HL-60/S4 treated with retinoic acid at 250 ng/mL for 4 days and 3 days (cell line): ENCODE results near the gene ABLIM1.

Experiments
- in situ Hi-C: fragments of 300-500 bp; cut with MboI; formaldehyde crosslinking; loops from 2 replicates; pipeline ENCODE4 v1.7.0; 2022; ENCODE audit warnings: low sequenced_read_pairs

ABLIM1 gene

DNA sequence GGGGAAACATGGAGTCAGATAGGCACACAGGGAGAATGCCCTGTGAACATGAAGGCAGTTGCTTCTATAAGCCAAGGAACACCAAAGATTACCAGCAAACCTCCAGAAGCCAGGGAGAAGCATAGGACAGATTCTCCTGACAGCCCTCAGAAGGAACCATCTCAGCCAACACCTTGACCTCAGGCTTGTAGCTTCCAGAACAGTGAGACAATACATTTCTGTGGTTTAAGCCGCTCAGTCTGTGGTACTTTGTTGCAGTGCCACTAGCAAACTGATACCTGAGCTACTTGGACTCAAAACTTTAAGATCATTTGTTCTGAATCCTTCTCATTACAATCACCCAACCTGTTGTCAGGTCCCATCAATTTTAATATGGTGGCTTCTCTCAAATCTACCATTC lies 31.2 kb downstream of the ABLIM1 start:
- in situ Hi-C loops, result no loop called here

DNA sequence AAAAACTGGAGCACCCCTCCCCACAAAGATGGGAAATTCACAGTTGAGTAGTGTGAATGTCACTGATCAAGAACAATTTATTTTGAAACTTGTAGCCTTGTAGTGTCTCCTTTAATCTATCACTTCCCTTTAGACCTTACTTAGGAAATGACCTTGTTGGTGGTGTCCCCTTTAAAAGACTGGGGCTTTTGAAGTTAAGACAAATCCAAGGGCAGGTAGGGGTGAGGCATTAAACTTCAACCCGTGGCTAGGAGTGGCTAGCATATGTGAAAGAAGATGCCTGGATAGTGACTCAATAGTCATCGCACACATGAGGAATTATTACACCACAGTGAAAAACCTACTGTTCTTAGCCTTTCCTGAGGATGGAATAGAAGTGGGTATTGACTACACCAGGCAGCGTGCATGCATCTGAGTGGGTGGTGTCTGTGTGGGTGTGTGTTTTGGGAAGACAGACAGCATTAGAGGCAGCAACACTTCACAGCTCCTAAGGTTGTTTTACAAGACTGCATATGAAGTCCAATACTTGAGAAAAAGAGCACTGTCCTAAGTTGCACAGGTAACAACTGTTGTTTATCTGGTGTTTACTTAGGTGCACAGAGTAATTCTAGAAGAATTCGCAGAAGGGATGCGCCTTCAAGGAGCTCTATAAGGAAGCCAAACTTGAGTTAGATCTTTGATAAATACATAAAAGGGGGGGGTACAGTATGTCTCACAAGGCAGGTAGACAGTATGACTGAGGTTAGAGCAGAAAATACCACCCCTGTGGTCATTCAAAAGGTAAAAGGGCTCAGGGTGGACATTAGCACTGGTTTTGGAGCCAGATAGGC lies 32.9 kb downstream of the ABLIM1 start:
- in situ Hi-C loops, result no loop called here

DNA sequence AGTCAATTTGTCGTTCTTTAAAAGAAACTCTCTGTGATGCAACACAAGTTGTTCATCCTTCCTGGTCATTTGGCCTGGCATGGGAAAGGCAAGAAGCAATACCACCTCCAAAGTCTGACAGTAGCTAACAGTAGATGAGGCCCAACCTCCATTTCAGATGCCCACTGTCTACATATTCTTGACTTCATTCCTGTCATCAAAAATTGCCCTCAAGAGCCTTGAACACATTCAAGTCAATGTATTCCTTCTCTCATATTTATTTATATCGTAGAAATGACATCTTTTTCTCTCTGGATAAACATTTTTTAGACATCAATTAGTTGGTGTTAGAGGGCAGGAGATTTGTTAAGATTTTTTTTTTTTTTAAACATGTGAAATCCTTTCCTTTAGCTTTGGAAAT lies 33.7 kb downstream of the ABLIM1 start:
- in situ Hi-C loops, result no loop called here

DNA sequence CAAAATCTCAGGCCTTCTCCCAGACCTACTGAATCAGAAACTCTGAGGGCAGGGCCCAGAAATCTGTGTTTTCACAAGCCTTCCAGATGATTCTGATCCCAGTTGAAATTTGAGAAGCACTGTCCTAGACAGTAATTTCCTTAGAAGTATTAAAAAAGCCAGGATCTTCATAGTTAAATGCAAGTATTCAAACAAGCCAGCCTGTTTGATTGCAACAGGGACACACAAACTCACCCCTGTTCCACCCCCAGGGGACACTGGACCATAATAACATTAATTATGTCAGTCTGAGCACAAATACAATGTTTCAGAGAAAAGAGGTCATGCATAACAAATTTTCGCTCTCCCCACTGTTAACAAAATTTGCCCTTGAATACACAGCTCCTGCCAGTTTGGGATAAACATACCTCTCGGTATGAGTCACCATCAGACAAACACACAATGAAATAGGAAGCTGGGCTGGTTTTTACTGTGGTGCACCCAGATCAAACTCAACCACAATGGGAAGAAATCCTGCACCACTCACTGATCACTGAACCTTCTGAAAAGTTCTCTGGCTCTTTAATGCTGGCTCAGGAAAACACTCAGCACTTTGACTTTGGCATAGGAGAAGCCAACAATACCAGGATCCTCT lies 34.3 kb downstream of the ABLIM1 start:
- in situ Hi-C loops, result no loop called here

DNA sequence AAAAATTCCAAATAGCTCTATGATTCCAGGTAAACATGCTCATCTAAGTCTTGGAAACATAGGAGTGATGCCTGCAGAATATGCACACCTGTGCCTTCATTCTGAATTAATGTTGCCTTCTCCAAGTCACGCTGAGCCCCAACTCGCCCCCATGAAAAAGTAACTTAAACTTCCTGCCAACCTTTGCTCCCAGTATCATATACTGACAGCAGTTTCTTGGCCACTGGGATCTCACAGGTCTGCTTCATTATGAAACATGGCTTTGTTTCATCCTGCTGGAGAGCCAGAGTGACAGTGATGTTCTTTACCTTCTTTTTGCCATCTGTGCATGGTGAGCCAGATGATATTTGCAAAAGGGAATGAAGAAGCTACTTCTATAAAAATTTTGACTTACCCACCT lies 34.9 kb downstream of the ABLIM1 start:
- in situ Hi-C loops, result no loop called here

DNA sequence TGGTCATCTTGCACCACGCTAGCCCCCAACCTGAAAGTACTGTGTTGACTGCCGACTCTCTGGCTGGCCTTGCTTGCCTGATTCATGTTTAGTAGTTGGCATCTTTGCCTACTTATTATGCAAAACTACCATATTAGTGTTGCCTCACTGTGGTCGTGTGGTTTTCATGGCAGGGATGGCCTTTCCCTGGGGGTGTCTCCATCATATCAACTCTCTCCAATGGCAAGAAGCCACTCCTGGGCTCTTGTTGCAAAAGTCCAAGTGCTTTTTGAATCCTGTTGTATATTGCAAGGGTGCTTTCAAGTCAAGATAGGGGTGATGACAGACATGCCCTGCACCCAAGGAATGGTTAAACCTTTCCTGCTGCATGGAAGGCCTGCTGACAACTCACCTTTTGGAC lies 39.4 kb downstream of the ABLIM1 start:
- in situ Hi-C loops, result no loop called here

DNA sequence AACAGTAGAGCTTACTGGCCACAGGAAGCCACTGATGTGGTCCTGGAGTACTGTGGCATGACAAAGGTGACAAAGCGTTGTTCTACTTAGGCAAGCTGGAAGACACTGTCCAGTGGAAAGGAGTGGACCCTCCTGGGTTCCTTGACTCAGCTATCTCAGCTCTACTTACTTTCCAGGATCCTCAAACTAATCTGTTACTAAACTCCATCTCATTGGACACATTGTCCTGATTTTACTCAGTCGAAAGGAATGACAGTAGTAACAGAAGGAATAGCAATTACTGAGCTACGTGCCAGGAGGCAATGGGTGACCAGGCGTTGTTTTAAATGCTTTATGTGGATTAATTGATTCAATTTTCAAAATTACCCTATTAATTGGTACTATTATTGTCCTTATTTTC lies 41.6 kb downstream of the ABLIM1 start:
- in situ Hi-C loops, result no loop called here

DNA sequence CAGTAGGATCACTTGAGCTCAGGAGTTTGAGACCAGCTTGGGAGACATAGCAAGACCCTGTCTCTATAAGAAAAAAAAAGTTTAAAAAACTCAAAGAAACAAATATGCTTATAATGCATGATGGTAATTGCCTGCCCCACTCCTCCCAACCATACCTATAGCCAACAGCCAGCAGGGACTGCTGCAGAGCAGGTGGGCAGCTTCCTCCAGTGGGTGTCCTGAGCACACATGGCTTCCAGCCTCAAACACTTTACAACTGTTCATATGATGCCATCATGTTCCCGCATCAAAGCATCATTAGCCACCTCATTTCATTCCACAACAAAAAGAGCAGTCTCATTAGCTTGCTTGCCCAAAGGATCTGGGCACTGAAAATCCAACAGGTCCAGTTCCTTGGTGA lies 42.0 kb downstream of the ABLIM1 start:
- in situ Hi-C loops, result no loop called here

DNA sequence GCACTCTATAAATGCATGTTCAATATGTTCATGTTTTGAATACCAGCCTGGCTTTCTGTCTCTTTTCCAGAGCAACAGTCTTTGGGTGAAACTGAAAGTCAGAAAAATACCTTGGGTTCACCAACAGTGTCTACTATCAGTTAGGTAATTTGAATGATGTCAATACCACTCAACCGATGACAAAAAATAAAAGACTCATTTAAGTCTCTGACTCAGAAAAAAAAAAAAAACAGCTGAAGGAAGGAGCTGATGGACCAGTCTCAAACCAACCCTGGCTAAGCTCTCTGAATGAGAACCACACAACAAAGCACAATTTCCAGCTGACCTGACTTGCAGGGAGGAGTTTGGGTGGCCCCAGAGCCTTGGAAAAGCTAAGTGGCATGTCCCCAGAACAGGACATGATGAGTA lies 42.5 kb downstream of the ABLIM1 start:
- in situ Hi-C loops, result no loop called here

DNA sequence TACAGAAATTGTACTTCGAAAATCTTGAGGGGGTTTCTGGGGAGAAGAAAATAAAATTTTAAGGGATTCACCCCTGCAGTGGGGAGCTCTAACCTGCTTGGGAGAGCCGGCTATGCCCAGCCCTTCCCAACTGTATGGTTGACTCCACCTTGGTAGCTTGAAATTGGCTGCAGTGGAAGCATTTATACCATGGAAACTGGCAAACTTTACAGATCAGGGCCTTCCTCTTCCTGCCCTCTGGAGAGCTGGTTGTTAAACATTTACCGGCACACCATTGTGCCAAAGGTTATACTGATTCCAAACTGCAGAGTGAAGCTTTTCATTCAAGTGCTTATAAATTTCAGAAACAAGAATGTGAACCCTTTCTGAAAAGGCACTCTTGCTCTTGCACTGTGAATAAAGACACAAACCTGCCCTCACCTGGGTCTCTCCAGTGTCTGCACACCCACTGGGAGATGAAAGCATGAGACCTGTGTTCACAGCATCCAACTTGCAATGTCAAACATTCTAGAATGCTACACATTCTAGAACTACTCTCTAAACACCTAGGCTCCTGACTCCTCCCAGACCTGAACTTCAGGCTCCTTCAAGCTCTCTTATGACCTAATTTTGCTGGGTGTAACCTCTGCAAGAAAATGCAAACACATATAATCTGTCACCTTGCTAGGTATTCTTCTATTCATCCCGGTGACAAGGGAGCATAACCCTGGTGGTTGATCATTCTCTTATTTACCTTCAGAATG lies 44.7 kb downstream of the ABLIM1 start:
- in situ Hi-C loops, result no loop called here

DNA sequence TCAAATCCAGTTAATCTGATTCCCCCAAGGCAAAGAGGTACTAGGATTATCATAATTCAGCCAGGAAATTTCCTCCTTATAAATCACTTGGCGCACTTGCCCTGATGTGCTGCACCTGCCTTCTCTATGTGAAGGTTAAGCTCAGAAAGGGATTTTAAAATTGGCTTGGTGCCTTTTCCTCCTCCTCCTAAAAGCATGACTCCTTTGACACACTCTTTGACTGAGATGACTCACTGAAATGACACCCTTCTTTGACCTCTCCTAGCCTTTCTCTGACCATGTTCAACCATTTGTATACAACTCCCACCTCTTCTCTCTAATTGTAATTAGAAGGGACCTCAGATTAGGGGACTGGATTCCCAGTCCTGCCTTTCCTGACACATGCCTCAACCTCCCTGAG lies 46.5 kb downstream of the ABLIM1 start:
- in situ Hi-C loops, result no loop called here

DNA sequence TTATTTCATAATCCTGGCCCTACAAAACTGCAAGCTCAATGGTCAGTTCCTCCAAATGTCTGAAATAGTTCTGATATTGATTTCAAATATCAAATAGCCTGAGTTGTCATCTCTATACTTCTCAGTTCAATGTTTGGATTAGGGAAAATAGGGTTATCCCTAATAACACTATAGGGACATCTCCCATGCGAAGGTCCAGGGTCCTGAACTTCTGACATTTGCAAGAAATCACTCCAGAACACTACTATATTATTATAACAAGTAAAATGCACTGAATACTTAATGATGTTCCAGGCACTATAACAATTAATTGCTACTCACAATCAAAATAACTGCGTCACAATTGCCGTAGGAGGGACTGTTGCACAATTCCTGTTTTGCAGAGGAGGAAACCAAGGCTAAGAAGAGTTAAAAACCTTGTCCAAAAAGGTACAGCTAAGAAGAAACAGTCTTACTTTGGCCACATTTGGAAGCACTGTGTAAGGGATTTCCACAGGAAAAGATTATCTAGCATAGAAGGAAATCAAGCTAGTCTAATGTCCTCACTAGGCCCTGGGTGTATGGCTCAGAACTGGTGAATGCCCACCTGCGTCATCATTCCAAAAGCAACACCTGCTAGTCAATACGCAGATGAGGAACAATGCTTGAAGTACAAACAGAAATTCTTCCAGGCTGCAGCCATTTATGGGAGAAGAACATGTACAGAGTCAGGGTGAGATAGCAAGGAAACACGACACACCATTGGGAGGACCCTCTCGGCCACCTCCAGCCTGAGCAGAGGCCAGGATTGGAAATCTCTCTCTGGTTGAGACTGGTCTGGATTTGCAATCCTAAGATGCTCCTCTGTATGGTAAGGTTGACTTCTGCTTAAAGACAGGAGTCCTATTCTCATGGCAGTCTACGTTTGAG lies 48.3 kb downstream of the ABLIM1 start:
- in situ Hi-C loops, result no loop called here

DNA sequence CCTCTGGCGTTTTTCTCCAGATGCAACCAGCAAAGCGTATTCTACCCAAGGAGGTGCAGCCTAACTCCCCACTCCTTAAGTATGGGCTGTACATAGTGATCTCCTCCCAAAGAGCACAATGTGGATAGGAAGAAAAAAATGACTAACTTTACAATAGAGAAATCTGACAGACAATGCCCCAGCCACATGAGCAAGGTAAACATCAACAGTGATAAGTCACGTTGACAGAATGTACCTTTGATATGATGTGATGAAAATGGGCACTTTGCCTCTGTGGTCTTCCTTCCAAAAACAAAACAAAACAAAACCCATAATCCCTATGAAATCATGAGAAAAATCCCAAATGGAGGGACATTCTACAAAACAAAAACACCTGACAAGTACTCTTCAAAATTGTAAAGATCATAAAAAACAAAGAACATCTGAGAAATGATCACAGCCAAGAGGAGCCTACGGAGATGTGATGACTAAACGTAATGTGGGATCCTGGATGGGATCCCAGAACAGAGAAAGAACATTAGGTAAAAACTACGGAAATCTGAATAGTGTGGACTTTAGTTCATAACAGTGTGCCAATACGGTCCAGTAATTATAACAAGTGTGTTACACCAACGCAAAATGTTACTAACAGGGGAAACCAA lies 50.6 kb downstream of the ABLIM1 start:
- in situ Hi-C loops, result no loop called here

DNA sequence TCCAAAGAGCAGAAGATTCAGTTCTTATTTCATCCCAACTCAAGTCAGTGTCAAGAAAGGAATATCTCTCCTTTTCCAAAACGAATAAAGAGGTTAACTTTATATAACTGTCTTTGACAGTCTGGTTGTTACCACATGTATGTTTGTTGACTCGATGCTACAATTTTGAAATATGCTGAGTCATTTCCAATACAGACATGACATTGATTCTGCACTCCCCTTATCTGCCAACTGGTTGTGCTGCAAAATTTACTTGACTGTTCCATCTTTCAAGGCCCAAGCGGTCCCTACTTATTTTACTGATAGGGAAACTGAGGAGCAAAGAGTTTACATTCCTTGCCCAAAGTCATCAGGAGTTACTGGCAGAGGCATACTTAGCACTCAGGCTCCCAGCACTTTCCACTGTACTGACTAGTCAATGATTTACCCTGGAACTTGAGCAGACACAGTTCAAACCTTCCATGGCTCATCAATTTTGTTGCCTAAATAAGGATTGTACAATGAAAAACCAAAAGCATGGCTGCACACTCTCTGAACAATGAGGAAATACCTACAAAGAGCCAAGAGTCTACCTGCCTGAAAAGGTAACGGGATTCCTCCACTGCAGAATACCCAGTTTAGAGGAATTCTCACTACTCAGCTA lies 52.8 kb downstream of the ABLIM1 start:
- in situ Hi-C loops, result no loop called here

DNA sequence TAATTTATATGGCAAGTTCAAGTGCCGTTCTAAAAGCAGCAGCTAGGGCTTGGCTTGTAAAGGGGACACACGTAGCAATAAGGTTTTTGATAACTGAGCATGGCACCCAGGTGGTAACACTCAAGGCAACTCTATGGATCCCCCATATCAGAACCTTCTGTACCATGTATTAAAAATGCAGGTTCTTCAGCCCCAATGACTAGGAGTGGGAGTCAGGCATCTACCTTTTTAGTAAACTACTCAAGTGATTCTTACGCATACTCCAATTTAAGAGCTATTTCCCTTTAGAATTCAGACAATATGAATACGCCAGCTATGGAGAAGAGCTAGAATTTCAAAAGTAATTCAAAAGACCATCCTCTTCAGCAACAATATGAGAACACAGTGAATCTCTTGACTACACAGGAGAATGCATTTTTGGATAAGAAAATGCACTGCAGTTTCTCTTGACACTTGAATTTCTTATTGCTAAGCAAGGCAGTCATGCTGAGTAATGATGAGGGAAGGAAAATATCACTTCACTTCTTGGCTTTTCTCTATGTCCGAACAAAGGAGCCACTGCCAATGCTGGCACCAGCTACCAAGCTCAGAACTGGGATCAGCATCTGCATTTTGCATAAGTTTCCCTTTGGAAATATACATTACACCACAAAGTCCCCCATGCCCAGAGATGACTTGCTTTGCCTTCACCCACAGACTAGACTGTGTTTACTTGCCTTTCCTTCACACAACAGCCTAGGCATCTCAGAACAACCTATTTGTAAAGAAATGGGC lies 53.5 kb downstream of the ABLIM1 start:
- in situ Hi-C loops, result no loop called here

DNA sequence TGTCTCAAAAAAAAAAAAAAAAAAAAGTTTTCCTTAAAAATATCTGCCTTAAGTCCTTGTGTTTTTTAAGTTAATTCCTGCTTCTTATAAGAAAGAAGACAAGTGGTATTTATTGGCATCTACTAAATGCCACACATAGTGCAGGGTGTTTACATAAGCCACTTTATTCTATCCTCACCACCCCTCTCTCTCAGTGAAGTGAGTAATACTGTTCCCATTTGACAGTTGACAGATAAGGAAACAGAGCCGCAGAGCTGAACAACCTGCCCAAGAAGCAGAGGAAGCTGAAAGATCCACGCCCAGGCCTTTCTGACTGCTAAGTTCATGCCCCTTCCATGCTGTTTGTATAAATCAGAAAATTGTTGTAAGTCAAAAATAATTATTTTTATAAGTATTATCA lies 54.1 kb downstream of the ABLIM1 start:
- in situ Hi-C loops, result no loop called here

DNA sequence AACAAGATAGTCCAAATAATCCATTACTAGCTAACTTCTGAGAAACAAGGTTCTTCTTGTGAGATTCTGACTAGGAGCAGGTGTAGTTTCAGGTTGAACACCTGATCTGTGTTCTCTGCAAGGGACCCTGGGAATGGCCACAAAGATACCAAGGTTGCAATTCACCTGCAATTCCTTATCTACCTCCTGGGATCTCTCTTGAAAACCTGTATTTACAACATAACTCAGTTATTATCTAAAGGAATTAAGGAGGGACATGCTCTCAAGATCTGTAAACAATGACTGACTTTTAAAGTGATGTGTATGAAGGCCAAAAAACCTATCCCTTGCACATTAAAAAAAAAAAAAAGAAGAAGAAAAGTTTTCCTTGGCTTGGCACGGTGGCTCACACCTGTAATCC lies 54.8 kb downstream of the ABLIM1 start:
- in situ Hi-C loops, result no loop called here

DNA sequence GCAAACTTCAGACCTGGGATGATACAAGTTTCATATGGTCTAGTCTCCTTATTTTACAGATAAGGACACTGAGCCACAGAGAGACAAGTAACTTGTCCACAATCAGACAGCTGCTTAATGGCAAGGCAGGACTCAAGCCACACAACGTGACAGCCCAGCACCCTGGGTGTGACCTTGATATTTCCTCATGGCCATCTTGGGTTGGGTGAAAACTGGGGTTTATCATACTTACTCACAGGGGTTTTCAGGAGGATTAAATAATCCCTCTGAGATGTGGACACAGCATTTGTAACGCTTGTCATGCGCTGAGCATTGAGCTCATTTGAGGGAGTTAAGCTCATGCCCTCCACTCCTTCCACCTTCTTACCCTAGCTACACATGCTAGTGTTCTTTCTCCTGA lies 58.0 kb downstream of the ABLIM1 start:
- in situ Hi-C loops, result no loop called here

DNA sequence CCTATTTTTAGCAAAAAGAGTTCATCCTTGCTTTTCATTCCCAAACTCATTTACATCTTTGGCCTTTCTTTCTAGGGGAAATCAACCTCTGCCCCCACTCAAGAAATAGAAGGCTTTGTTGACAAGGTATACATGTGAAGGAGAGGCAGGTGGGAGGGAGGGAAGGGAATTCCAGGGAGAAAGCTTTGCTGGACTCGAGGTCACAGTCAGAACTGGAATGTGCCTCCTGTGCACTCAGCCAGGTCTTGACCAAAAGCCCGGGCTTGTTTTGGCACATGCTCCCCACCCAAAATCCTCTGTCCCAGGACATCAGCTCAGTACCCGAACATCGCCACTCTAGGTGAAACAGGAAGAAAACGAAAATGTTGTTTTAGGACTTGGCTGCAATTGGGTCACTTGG lies 61.3 kb downstream of the ABLIM1 start:
- in situ Hi-C loops, result no loop called here
